Fibroblast of the aortic adventitia (primary cell): ENCODE data around the gene PIP4K2A. TPM values are rescaled to one million over a fixed set of nuclear protein-coding genes. Genes with fewer than 3 reads are reported as not detected.

Source experiments
- DNase-seq: peaks from one replicate; pipeline ENCODE4 v3.0.0-alpha.2; 2010; ENCODE audit warnings: low read depth
- H3K4me3 ChIP-seq: 2 replicates; pipeline ENCODE4 v1.5.1; 2011; ENCODE audit warnings: low read depth, mild to moderate bottlenecking, control low read depth, low read length, moderate library complexity
- CTCF ChIP-seq: IDR thresholded peaks from 2 replicates; pipeline ENCODE4 v1.5.1; 2011; ENCODE audit warnings: mild to moderate bottlenecking, low read length, control low read depth, inconsistent platforms; ENCODE audit not compliant: insufficient read depth
- total RNA-seq: library from RNA; depleted of rRNA; stranded (reverse); fragments of >200 nt; gene quantifications from 2 replicates; pipeline ENCODE4 v1.2.3, GENCODE V29; 2012; ENCODE audit warnings: low replicate concordance

Gene PIP4K2A
- total RNA-seq, 1 donor = 52.2 TPM

GRCh38 chr10:22655312-22655981, 58.9 kb downstream of the PIP4K2A start:
- no peak overlapping the region for H3K4me3 ChIP-seq
- TF ChIP-seq CTCF = no peak
- peak; percentile 48 for DNase-seq

- no peak overlapping the region for H3K4me3 ChIP-seq
- no peak for TF ChIP-seq CTCF
- no peak for DNase-seq
Observed at GRCh38 chr10:22652988-22653481, 61.3 kb downstream of the PIP4K2A start.

- no peak for TF ChIP-seq CTCF
- DNase-seq = no peak
- no peak overlapping the region for H3K4me3 ChIP-seq
Observed at GRCh38 chr10:22651276-22651980, 63.0 kb downstream of the PIP4K2A start.

GRCh38 chr10:22649994-22650393, 64.4 kb downstream of the PIP4K2A start:
- no peak for DNase-seq
- no peak for TF ChIP-seq CTCF
- H3K4me3 ChIP-seq = no peak overlapping the region

- H3K4me3 ChIP-seq = no peak overlapping the region
- no peak for DNase-seq
- no peak for TF ChIP-seq CTCF
Observed at GRCh38 chr10:22649390-22649841, 65.0 kb downstream of the PIP4K2A start.

- peak; percentile 53 for DNase-seq
- no peak for TF ChIP-seq CTCF
- no peak overlapping the region for H3K4me3 ChIP-seq
Observed at GRCh38 chr10:22648547-22648961, 65.8 kb downstream of the PIP4K2A start.
